ENCODE data around the gene ATOH1. TPM values are rescaled to one million over a fixed set of nuclear protein-coding genes. Genes with fewer than 3 reads are reported as not detected.

The ATOH1 gene
- polyA plus RNA-seq, 2 of the 4 experiments (the other 2 are of a cell fraction): not detected

- ChIA-PET POLR2A (no interaction called here), CTCF (no interaction called here)
- no peak overlapping the region for H3K27ac ChIP-seq
- H3K9me3 ChIP-seq: no peaks in the 10 kb centered on the region
- peaks cover 3% of the 10 kb centered on the region; the same call in 1 of the 3 replicates for H3K4me1 ChIP-seq
- DNase-seq (ENCODE audit: low read depth in 1 of 2, low spot score in 1 of 2): no peak
- WGBS (ENCODE audit: missing lambda C conversion rate): 85% methylated on average over 21 of the region's 26 CpGs
- no peak for ATAC-seq
- no peak overlapping the region for H3K4me3 ChIP-seq
- FAIRE-seq: no peak
- no peak overlapping the region for H3K4me2 ChIP-seq
- TF ChIP-seq CBX2 (IDR thresholded peaks at IDR 0.05; ENCODE audit: borderline replicate concordance, low read depth): no peak
- no peak for TF ChIP-seq RFX5 (IDR thresholded peaks at IDR 0.05)
- TF ChIP-seq, protein P1, sequence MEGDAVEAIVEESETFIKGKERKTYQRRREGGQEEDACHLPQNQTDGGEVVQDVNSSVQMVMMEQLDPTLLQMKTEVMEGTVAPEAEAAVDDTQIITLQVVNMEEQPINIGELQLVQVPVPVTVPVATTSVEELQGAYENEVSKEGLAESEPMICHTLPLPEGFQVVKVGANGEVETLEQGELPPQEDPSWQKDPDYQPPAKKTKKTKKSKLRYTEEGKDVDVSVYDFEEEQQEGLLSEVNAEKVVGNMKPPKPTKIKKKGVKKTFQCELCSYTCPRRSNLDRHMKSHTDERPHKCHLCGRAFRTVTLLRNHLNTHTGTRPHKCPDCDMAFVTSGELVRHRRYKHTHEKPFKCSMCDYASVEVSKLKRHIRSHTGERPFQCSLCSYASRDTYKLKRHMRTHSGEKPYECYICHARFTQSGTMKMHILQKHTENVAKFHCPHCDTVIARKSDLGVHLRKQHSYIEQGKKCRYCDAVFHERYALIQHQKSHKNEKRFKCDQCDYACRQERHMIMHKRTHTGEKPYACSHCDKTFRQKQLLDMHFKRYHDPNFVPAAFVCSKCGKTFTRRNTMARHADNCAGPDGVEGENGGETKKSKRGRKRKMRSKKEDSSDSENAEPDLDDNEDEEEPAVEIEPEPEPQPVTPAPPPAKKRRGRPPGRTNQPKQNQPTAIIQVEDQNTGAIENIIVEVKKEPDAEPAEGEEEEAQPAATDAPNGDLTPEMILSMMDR (IDR thresholded peaks at IDR 0.05): no peak
- TF ChIP-seq FOXS1 (CRISPR knock-in tag; IDR thresholded peaks at IDR 0.05): no peak
- TF ChIP-seq GATA3 (IDR thresholded peaks at IDR 0.05; ENCODE audit: borderline replicate concordance): no peak
- TF ChIP-seq KDM1A (IDR thresholded peaks at IDR 0.05; ENCODE audit: low read depth): no peak
- no peak for TF ChIP-seq KDM5A (IDR thresholded peaks at IDR 0.05)
- no peak for TF ChIP-seq HOXB5 (CRISPR knock-in tag; IDR thresholded peaks at IDR 0.05)
- no peak for TF ChIP-seq BHLHE40 (IDR thresholded peaks at IDR 0.05; ENCODE audit: low read depth, low read length)
- TF ChIP-seq SMC3 (IDR thresholded peaks at IDR 0.05): no peak
- TF ChIP-seq EHF (CRISPR knock-in tag; IDR thresholded peaks at IDR 0.05): no peak
- TF ChIP-seq HOXA7 (CRISPR knock-in tag; IDR thresholded peaks at IDR 0.05): no peak
- TF ChIP-seq CHD2 (IDR thresholded peaks at IDR 0.05; ENCODE audit: low read length, partially characterized antibody): no peak
- TF ChIP-seq CBX8 (IDR thresholded peaks at IDR 0.05): no peak
- TF ChIP-seq ZFP36 (IDR thresholded peaks at IDR 0.05; ENCODE audit: borderline replicate concordance, partially characterized antibody): no peak
- TF ChIP-seq MYC (IDR thresholded peaks at IDR 0.05; ENCODE audit: borderline replicate concordance, low read length): no peak
- no peak for TF ChIP-seq POLR2AphosphoS2 (conservative IDR thresholded peaks at IDR 0.05; ENCODE audit: low read length)
Measured at GRCh38 chr4:93827272-93827947, 1.1 kb upstream of the ATOH1 start.

DNA sequence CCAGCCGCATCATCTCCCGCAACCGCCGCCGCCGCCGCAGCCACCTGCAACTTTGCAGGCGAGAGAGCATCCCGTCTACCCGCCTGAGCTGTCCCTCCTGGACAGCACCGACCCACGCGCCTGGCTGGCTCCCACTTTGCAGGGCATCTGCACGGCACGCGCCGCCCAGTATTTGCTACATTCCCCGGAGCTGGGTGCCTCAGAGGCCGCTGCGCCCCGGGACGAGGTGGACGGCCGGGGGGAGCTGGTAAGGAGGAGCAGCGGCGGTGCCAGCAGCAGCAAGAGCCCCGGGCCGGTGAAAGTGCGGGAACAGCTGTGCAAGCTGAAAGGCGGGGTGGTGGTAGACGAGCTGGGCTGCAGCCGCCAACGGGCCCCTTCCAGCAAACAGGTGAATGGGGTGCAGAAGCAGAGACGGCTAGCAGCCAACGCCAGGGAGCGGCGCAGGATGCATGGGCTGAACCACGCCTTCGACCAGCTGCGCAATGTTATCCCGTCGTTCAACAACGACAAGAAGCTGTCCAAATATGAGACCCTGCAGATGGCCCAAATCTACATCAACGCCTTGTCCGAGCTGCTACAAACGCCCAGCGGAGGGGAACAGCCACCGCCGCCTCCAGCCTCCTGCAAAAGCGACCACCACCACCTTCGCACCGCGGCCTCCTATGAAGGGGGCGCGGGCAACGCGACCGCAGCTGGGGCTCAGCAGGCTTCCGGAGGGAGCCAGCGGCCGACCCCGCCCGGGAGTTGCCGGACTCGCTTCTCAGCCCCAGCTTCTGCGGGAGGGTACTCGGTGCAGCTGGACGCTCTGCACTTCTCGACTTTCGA, 654 bp downstream of the ATOH1 start:
- WGBS (ENCODE audit: missing lambda C conversion rate): 40% methylated on average over 32 of the region's 70 CpGs
- Histone ChIP-seq H3K9me3 (no peaks in the 10 kb centered on the region), H3K4me3 (peak overlapping the region; percentile 51), H3K4me1 (peaks cover 3% of the 10 kb centered on the region; the same call in 1 of the 3 replicates), H3K27ac (no peak overlapping the region), H3K4me2 (peak overlapping the region; percentile 89)
- ATAC-seq (peak; percentile 60 to 72), FAIRE-seq (no peak), DNase-seq (ENCODE audit: low read depth in 1 of 2, low spot score in 1 of 2) (no peak)
- ChIA-PET POLR2A (no interaction called here), CTCF (no interaction called here)
- TF ChIP-seq HEYL (CRISPR knock-in tag; IDR thresholded peaks at IDR 0.05): no peak

DNA sequence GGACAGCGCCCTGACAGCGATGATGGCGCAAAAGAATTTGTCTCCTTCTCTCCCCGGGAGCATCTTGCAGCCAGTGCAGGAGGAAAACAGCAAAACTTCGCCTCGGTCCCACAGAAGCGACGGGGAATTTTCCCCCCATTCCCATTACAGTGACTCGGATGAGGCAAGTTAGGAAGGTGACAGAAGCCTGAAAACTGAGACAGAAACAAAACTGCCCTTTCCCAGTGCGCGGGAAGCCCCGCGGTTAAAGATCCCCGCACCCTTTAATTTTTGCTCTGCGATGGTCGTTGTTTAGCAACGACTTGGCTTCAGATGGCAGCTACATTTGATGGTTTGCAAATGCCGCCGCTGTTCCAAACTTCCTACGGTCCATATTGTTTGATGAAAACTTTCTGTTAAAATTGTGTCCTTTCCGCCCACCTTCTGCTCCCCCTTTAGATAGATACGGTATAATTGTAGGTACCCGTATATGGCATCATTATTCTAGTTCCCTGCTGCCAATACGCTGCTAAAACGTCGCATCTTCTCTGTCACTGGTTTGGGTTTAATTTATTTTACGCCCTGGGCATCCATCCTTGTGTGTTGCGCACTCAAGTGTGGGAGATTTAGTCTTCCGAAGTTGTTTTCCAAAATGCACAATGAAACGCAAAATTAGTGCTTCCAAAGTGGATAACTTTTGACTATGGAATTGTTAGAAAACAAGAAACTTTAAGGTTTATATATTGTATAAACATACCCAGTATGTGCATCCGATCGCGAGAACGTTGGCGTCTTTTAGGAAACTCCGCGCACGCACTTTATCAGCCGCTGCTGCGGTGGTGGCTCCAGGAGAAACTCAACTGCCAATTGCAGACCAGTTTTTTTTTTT, 1.5 kb downstream of the ATOH1 start:
- Histone ChIP-seq H3K27ac (no peak overlapping the region), H3K4me3 (no peak overlapping the region; the same call in 2 of the 3 replicates), H3K4me2 (peak overlapping the region; percentile 89; the same call in 2 of the 3 replicates), H3K4me1 (peaks cover 3% of the 10 kb centered on the region; the same call in 1 of the 3 replicates), H3K9me3 (no peaks in the 10 kb centered on the region)
- POLR2A ChIA-PET: no interaction called here
- DNase-seq (ENCODE audit: low read depth in 1 of 2, low spot score in 1 of 2) (no peak), ATAC-seq (no peak), FAIRE-seq (no peak)
- CTCF ChIA-PET: no interaction called here
- TF ChIP-seq FOSL2 (IDR thresholded peaks at IDR 0.05) (no peak), FOSL2 (CRISPR knock-in tag; IDR thresholded peaks at IDR 0.05) (no peak), CHD4 (IDR thresholded peaks at IDR 0.05; ENCODE audit: borderline replicate concordance) (no peak), HOXB5 (CRISPR knock-in tag; IDR thresholded peaks at IDR 0.05) (no peak), NFE2L2 (conservative IDR thresholded peaks at IDR 0.05; ENCODE audit: low read length) (no peak), EP300 (IDR thresholded peaks at IDR 0.05) (no peak)
- WGBS (ENCODE audit: missing lambda C conversion rate): 59% methylated on average over 39 of the region's 40 CpGs
